Heart left ventricle (tissue), 13 donors: Measurements from ENCODE around the gene HOTAIR.

Experiments
- CTCF ChIP-seq, 12 donors: fragments of 200-600 bp; sonication (generic) in 4 of 12; IDR thresholded peaks; one replicate each; pipeline versions ENCODE4 v1.5.0 to v1.8.0; 2018 to 2022; ENCODE audit warnings: antibody characterized with exemption in 12 of 12, mild to moderate bottlenecking in 5 of 12
- POLR2A ChIP-seq, 2 donors: fragments of 450-650 bp; IDR thresholded peaks; one replicate each; pipeline ENCODE4 v1.6.1; 2017; ENCODE audit warnings: antibody characterized with exemption in 2 of 2, mild to moderate bottlenecking in 2 of 2, moderate library complexity in 2 of 2
- donor health status: ischemic (EF 13 %, LVEDD 7.1; RV severe dilation, severe dysfunction).
- donor health status: DM: no; HTN: yes; CAD: no.
- donor health status: DM: no; HTN: no; CAD: no.
- donor health status: ischemic (EF 25% LVEDD 6.9; RV normal size, moderate dysfunction).
- donor health status: ischemic (EF 25% LVEDD 5.7; RV mildly dilated, moderate dysfunction).
- donor health status: ischemic (EF 35%, LVEDD 5.7; RV mildly dilated, moderate dysfunction).
- donor health status: nonischemic (EF 11% LVEDD 7.7; RV severe dilation, severe dysfunction).
- donor health status: DM: yes; HTN: yes; CAD: no.
- donor health status: PGD.
- donor health status: ischemic (EF 29% LVEDD 5.4; RV normal size, mild dysfunction).
- donor health status: nonischemic (EF 23%, LVEDD 6.1; RV moderate dilation, normal function).

- no peak for TF ChIP-seq POLR2A (IDR thresholded peaks at IDR 0.05)
- no peak for TF ChIP-seq CTCF (IDR thresholded peaks at IDR 0.05)
These were observed 24.1 kb upstream of the HOTAIR start for GRCh38 chr12:53998900-53999236.
